Measurements from ENCODE around the gene ITPRID1. TPM values are rescaled to one million over a fixed set of nuclear protein-coding genes. Genes with fewer than 3 reads are reported as not detected.

The ITPRID1 gene
- total RNA-seq, 4 donors from 2014 or later = not detected

DNA sequence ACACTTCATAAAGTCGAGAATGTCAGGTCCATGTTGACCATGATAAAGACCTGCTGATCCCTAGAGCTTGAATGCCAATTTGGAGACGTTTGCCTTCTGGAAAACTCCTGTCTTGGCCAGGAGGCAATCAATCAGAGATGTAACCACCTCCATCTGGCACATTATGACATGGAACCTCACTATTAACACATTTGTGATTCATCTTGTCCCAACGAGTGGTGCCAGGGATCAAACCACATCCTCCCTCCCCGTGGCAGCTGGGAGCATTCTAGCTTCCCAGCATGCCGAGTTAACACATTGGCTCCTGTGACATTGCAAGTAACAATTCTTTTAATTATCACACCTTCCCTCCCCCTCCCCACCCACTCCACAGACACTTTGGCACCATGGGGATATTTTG lies 89.2 kb downstream of the ITPRID1 start:
- WGBS, 2 donors = 65 to 75% methylated on average over 5 of the region's 5 CpGs

DNA sequence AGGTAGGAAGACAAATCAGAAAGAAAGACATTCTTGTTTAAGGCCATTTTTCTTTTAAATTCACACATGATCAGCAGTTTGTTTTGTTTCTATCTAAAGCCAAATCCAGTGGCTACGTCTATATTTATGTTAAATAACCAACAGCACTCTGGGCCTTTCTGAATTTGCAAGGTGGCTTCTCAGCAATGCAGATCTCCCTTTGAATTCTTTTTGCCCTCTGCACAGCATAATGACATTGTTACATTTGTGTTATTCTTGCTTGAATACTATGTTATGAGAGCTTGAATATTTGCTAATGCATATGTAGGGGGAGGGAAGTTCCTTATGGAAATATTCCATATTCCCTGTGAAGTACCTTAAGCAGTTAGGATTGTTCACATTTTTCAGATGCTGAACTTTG lies 99.7 kb downstream of the ITPRID1 start:
- Histone ChIP-seq H3K36me3 (no peaks in the 10 kb centered on the region), H3K9me3 (no peaks in the 10 kb centered on the region), H3K4me3 (replicated peaks in 1 of 3) (no peak overlapping the region), H3K27ac (no peak overlapping the region), H3K4me1 (no peaks in the 10 kb centered on the region), H3K27me3 (no peaks in the 10 kb centered on the region)
- no peak for TF ChIP-seq POLR2A (IDR thresholded peaks at IDR 0.05)
- intact Hi-C loops (cut with DNase I) = no loop called here
- no peak for DNase-seq
- WGBS, 2 donors = 59 to 77% methylated on average over 1 of the region's 1 CpG

More for the DNA sequence above, 89.2 kb downstream of the ITPRID1 start:
- no peaks in the 10 kb centered on the region for H3K9me3 ChIP-seq
- H3K4me3 ChIP-seq (replicated peaks in 1 of 3) = no peak overlapping the region
- intact Hi-C loops (cut with DNase I) = no loop called here
- no peaks in the 10 kb centered on the region for H3K27me3 ChIP-seq
- no peaks in the 10 kb centered on the region for H3K4me1 ChIP-seq
- no peak for DNase-seq
- no peak overlapping the region for H3K27ac ChIP-seq
- no peaks in the 10 kb centered on the region for H3K36me3 ChIP-seq
- no peak for TF ChIP-seq POLR2A (IDR thresholded peaks at IDR 0.05)
- TF ChIP-seq, protein P1, sequence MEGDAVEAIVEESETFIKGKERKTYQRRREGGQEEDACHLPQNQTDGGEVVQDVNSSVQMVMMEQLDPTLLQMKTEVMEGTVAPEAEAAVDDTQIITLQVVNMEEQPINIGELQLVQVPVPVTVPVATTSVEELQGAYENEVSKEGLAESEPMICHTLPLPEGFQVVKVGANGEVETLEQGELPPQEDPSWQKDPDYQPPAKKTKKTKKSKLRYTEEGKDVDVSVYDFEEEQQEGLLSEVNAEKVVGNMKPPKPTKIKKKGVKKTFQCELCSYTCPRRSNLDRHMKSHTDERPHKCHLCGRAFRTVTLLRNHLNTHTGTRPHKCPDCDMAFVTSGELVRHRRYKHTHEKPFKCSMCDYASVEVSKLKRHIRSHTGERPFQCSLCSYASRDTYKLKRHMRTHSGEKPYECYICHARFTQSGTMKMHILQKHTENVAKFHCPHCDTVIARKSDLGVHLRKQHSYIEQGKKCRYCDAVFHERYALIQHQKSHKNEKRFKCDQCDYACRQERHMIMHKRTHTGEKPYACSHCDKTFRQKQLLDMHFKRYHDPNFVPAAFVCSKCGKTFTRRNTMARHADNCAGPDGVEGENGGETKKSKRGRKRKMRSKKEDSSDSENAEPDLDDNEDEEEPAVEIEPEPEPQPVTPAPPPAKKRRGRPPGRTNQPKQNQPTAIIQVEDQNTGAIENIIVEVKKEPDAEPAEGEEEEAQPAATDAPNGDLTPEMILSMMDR (IDR thresholded peaks at IDR 0.05) = no peak

- no peaks in the 10 kb centered on the region for H3K4me1 ChIP-seq
- no peaks in the 10 kb centered on the region for H3K27me3 ChIP-seq
- TF ChIP-seq, protein P1 (IDR thresholded peaks at IDR 0.05) = no peak
- no peak for TF ChIP-seq POLR2A (IDR thresholded peaks at IDR 0.05)
- intact Hi-C loops (cut with DNase I) = no loop called here
- no peak for DNase-seq
- WGBS, 2 donors = 83 to 91% methylated on average over 1 of the region's 1 CpG
- H3K9me3 ChIP-seq = no peaks in the 10 kb centered on the region
- no peaks in the 10 kb centered on the region for H3K36me3 ChIP-seq
- no peak overlapping the region for H3K27ac ChIP-seq
- no peak overlapping the region for H3K4me3 ChIP-seq (replicated peaks in 1 of 3)
These were observed 119.6 kb downstream of the ITPRID1 start for GRCh38 chr7:31633467-31633866.

DNA sequence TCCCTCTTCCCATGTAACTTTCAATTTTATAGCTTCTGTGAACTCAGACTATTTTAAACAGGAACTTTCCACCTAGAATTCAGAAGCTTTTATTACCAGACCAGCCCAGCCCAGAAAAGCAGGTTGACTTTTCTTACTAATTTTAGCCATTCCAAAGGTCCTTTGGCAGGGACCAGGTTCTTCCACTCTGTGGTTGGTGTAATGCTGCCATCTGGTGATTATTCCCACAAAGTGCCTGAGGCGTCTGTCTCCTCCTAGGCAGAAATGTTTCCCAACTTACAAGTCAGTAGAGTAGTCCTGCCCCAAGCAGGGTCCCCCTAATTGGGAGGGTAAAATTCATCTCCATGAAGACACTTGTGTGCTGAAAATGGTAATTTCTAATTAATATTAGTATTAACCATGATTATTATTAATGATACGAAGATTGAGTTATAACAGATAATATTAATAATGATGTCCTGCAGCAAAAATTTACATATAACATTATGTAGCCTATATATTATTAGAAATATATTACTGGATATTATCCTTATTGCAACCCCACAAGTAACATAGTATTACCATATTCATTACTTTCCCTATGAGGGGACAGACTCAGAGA lies 120.1 kb downstream of the ITPRID1 start:
- Histone ChIP-seq H3K27me3 (no peaks in the 10 kb centered on the region), H3K4me3 (replicated peaks in 1 of 3) (no peak overlapping the region), H3K27ac (no peak overlapping the region), H3K36me3 (no peaks in the 10 kb centered on the region), H3K9me3 (no peaks in the 10 kb centered on the region), H3K4me1 (no peaks in the 10 kb centered on the region)
- 37 to 46% methylated on average over 2 of the region's 2 CpGs for WGBS, 2 donors
- TF ChIP-seq POLR2A (IDR thresholded peaks at IDR 0.05) = no peak
- TF ChIP-seq, protein P1 (IDR thresholded peaks at IDR 0.05) = peak in 4 of 6 experiments; percentile 18 to 50 (median 32)
- DNase-seq = peak; percentile 11 to 17
- intact Hi-C loops (cut with DNase I) = no loop called here

DNA sequence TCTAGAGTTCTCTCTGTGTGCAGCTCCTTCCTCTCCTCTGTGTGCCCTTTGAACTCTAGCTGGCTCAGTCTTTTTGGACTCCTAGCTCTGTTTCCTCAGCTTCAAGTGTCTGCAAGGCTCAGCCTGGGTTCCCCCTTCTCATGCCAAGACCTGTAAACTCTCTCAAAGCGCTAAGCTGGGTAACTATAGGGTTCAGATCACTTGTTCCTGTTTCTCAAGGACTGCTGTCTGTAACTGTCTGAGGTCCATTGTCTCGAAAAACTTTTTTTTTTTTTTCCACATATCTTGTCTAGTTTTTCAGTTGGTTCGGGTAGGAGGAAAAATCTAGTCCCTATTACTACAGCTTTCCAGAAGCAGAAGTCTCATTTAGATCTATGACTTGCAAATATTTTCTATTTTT lies 126.5 kb downstream of the ITPRID1 start:
- no peaks in the 10 kb centered on the region for H3K4me1 ChIP-seq
- H3K27me3 ChIP-seq = no peaks in the 10 kb centered on the region
- H3K9me3 ChIP-seq = no peaks in the 10 kb centered on the region
- TF ChIP-seq POLR2A (IDR thresholded peaks at IDR 0.05) = no peak
- TF ChIP-seq, protein P1 (IDR thresholded peaks at IDR 0.05) = no peak
- 75 to 78% methylated on average over 3 of the region's 3 CpGs for WGBS, 2 donors
- intact Hi-C loops (cut with DNase I) = no loop called here
- no peak overlapping the region for H3K27ac ChIP-seq
- no peaks in the 10 kb centered on the region for H3K36me3 ChIP-seq
- H3K4me3 ChIP-seq (replicated peaks in 1 of 3) = no peak overlapping the region
- no peak for DNase-seq

All from thyroid gland (tissue), 4 donors.